HEK293 (cell line): ENCODE measurements around the gene ANKRD44.

Experiments
- CTCF ChIA-PET: fragments of 350-600 bp; formaldehyde crosslinking; extraction: SDS; loops from one replicate; lab custom pipeline; 2021; ENCODE audit warnings: antibody characterized with exemption; lab: Yijun Ruan, JAX
- POLR2A ChIA-PET: fragments of 300-600 bp; formaldehyde crosslinking; extraction: SDS; loops from one replicate; lab custom pipeline; 2020; ENCODE audit warnings: antibody characterized with exemption, inconsistent platforms; lab: Yijun Ruan, JAX
- H3K27ac ChIP-seq: fragments of 200-500 bp; sonication (Bioruptor generic); 2 replicates; pipeline ENCODE4 v1.5.1; 2014; ENCODE audit warnings: low read depth, low read length, control low read depth, inconsistent platforms; ENCODE audit errors: extremely low read depth
- H3K36me3 ChIP-seq, 2 experiments: fragments of 200-500 bp in 1 of 2; sonication (Bioruptor generic) in 1 of 2; 1 replicate in 1 of 2; 2 replicates in 1 of 2; pipeline ENCODE4 v1.5.1; 2014 to 2017; ENCODE audit warnings: inconsistent platforms in 2 of 2, low read length in 2 of 2; ENCODE audit not compliant: control insufficient read depth in 2 of 2, insufficient read depth in 1 of 2
- H3K4me1 ChIP-seq: fragments of 200-500 bp; sonication (Bioruptor generic); 2 replicates; pipeline ENCODE4 v1.5.1; 2014; ENCODE audit warnings: mild to moderate bottlenecking, low read length, inconsistent platforms; ENCODE audit not compliant: control insufficient read depth, insufficient read depth
- H3K4me3 ChIP-seq: 2 replicates; pipeline ENCODE4 v1.5.1; 2011; ENCODE audit warnings: low read depth, mild to moderate bottlenecking, control low read depth, low read length, moderate library complexity
- H3K9me3 ChIP-seq: fragments of 200-500 bp; sonication (Bioruptor generic); 2 replicates; pipeline ENCODE4 v1.5.1; 2014; ENCODE audit warnings: low read depth, low read length, inconsistent platforms; ENCODE audit not compliant: control insufficient read depth, insufficient read depth
- BCL11B ChIP-seq: fragments of 450-650 bp; formaldehyde crosslinking; IDR thresholded peaks from 2 replicates; pipeline ENCODE4 v1.5.1; 2016; ENCODE audit warnings: low read depth, missing biosample characterization, missing genetic modification characterization
- FEZF1 ChIP-seq: fragments of 450-650 bp; formaldehyde crosslinking; IDR thresholded peaks from 2 replicates; pipeline ENCODE4 v1.5.1; 2016; ENCODE audit warnings: missing biosample characterization, missing genetic modification characterization
- GLI2 ChIP-seq: fragments of 450-650 bp; formaldehyde crosslinking; IDR thresholded peaks from 2 replicates; pipeline ENCODE4; 2017; ENCODE audit warnings: missing biosample characterization, missing genetic modification characterization, low read depth, borderline replicate concordance
- GLIS1 ChIP-seq: fragments of 450-650 bp; formaldehyde crosslinking; IDR thresholded peaks from 2 replicates; pipeline ENCODE4 v1.5.1; 2016; ENCODE audit warnings: missing biosample characterization, missing genetic modification characterization
- KLF7 ChIP-seq: fragments of 450-650 bp; formaldehyde crosslinking; IDR thresholded peaks from 2 replicates; pipeline ENCODE4 v1.5.1; 2016; ENCODE audit warnings: missing biosample characterization, missing genetic modification characterization, borderline replicate concordance
- OSR2 ChIP-seq: fragments of 450-650 bp; formaldehyde crosslinking; IDR thresholded peaks from 2 replicates; pipeline ENCODE4 v1.5.1; 2016; ENCODE audit warnings: missing biosample characterization, missing genetic modification characterization
- REPIN1 ChIP-seq: fragments of 450-650 bp; formaldehyde crosslinking; IDR thresholded peaks from 2 replicates; pipeline ENCODE4 v1.5.1; 2017; ENCODE audit warnings: missing biosample characterization, missing genetic modification characterization, low read depth
- SP3 ChIP-seq: fragments of 450-650 bp; formaldehyde crosslinking; IDR thresholded peaks from 2 replicates; pipeline ENCODE4 v1.5.1; 2016; ENCODE audit warnings: missing biosample characterization, missing genetic modification characterization
- WT1 ChIP-seq: fragments of 450-650 bp; formaldehyde crosslinking; IDR thresholded peaks from 2 replicates; pipeline ENCODE4 v1.5.1; 2016; ENCODE audit warnings: missing biosample characterization, missing genetic modification characterization
- ZBTB8A ChIP-seq: fragments of 450-650 bp; formaldehyde crosslinking; IDR thresholded peaks from 2 replicates; pipeline ENCODE4 v1.5.1; 2016; ENCODE audit warnings: missing biosample characterization, missing genetic modification characterization
- ZFP69B ChIP-seq: fragments of 450-650 bp; formaldehyde crosslinking; IDR thresholded peaks from 2 replicates; pipeline ENCODE4 v1.5.1; 2016; ENCODE audit warnings: missing biosample characterization, missing genetic modification characterization
- ZNF112 ChIP-seq: fragments of 450-650 bp; formaldehyde crosslinking; IDR thresholded peaks from 2 replicates; pipeline ENCODE4 v1.5.0; 2017; ENCODE audit warnings: missing biosample characterization, missing genetic modification characterization
- ZNF114 ChIP-seq: fragments of 450-650 bp; formaldehyde crosslinking; IDR thresholded peaks from 2 replicates; pipeline ENCODE4 v1.5.0; 2017; ENCODE audit warnings: missing biosample characterization, missing genetic modification characterization
- ZNF132 ChIP-seq: fragments of 450-650 bp; formaldehyde crosslinking; IDR thresholded peaks from 2 replicates; pipeline ENCODE4 v1.5.1; 2017; ENCODE audit warnings: missing biosample characterization, missing genetic modification characterization, borderline replicate concordance
- ZNF157 ChIP-seq: fragments of 450-650 bp; formaldehyde crosslinking; IDR thresholded peaks from 2 replicates; pipeline ENCODE4 v1.5.1; 2016; ENCODE audit warnings: missing biosample characterization, missing genetic modification characterization
- ZNF184 ChIP-seq: fragments of 450-650 bp; IDR thresholded peaks from 2 replicates; pipeline ENCODE4 v1.5.1; 2018; ENCODE audit warnings: missing biosample characterization, mild to moderate bottlenecking, missing genetic modification characterization
- ZNF600 ChIP-seq: fragments of 450-650 bp; formaldehyde crosslinking; IDR thresholded peaks from 2 replicates; pipeline ENCODE4 v1.5.1; 2016; ENCODE audit warnings: missing biosample characterization, missing genetic modification characterization
- ZNF701 ChIP-seq: fragments of 450-650 bp; formaldehyde crosslinking; IDR thresholded peaks from 2 replicates; pipeline ENCODE4 v1.5.1; 2016; ENCODE audit warnings: missing biosample characterization, missing genetic modification characterization
- ZNF785 ChIP-seq: fragments of 450-650 bp; formaldehyde crosslinking; IDR thresholded peaks from 2 replicates; pipeline ENCODE4 v1.5.1; 2016; ENCODE audit warnings: missing biosample characterization, missing genetic modification characterization
- ZNF837 ChIP-seq: fragments of 450-650 bp; formaldehyde crosslinking; IDR thresholded peaks from 2 replicates; pipeline ENCODE4 v1.5.1; 2016; ENCODE audit warnings: missing biosample characterization, missing genetic modification characterization
- ZXDB ChIP-seq: fragments of 450-650 bp; formaldehyde crosslinking; IDR thresholded peaks from 2 replicates; pipeline ENCODE4 v1.5.1; 2016; ENCODE audit warnings: missing biosample characterization, missing genetic modification characterization
- TF ChIP-seq, protein P1 (sequence below): fragments of 450-650 bp; formaldehyde crosslinking; IDR thresholded peaks from 2 replicates; pipeline ENCODE4 v1.5.1; 2016; ENCODE audit warnings: missing biosample characterization, missing genetic modification characterization
- TF ChIP-seq, protein P2 (sequence below): fragments of 450-650 bp; formaldehyde crosslinking; IDR thresholded peaks from 2 replicates; pipeline ENCODE4 v1.5.1; 2016; ENCODE audit warnings: missing biosample characterization, missing genetic modification characterization
- TF ChIP-seq, protein P3 (sequence below): fragments of 450-650 bp; formaldehyde crosslinking; IDR thresholded peaks from 2 replicates; pipeline ENCODE4 v1.5.1; 2016; ENCODE audit warnings: missing biosample characterization, missing genetic modification characterization
- TF ChIP-seq, protein P4 (sequence below): fragments of 450-650 bp; formaldehyde crosslinking; IDR thresholded peaks from 2 replicates; pipeline ENCODE4 v1.5.1; 2016; ENCODE audit warnings: missing biosample characterization, missing genetic modification characterization, borderline replicate concordance

ANKRD44 gene

DNA sequence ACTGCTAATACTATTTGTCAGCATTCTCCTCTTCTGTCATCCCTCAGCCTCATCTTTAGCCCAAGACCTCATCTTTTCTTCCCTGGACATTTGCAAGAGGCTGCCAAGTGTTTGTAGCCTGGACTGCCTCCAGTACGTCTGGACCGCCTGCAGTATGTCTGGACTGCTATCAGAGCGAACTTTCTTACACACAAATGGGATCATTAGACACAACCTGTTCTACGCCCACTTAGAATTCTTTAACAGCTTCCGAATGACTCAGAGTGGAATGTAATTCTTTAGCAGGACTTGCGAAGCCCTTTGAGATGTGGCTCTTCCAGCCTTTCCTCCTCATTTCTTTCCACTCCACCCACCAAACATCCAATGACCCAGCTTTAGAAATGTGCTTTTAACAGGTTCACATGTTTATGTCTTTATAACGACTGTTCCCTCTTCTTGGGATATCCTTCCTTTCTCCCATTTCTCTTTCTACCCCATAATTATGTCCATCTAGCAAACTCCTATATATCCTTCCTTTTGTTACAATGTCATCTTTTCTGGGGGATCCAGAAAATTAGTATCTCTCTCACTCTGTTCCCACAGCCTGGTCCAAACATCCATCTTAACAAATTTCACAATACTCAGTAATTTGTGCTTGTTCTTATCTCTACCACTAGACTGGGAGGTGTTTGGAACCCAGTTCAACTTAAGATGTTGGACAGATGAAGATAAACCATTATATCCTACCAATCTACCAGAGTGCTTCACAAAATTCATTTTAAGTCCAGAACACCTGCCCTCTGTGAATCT is 212.8 kb downstream of the ANKRD44 start:
- POLR2A ChIA-PET, result no interaction called here
- no peak overlapping the region for H3K27ac ChIP-seq
- CTCF ChIA-PET, result interaction anchor here (0.5 to 2.0 kb wide), 3 partner anchors 16 to 310 kb away, joined by 5 to 8 read pairs (median 6); no protein-coding TSS in a partner anchor

DNA sequence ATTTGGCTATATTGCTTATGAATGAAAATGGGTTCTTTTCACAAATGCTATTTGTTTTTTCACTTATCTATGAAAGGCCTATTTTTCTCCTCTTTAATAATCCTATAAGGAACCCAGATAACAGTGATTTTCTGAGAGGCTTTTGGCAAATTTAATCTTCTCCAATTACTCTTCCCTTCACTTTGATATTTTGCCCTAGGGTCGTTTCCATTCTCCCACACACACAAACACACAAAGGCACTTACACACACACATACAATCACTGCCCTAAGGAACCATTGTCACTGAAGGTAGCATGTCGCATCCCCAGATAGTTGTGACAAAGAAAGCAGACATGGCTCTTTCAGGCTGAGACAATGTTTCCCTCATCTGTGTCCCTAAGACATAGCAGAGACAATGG is 213.9 kb downstream of the ANKRD44 start:
- CTCF ChIA-PET, result interaction anchor here (1.3 kb wide), 1 partner anchor 17 kb away, joined by 5 read pairs; no protein-coding TSS in a partner anchor

More for the DNA sequence above, 212.8 kb downstream of the ANKRD44 start:
- H3K36me3 ChIP-seq, result no peaks in the 10 kb centered on the region
- TF ChIP-seq GLI2 (no peak), ZNF701 (tag by site-specific recombination) (no peak), ZNF157 (tag by site-specific recombination) (no peak), WT1 (tag by site-specific recombination) (no peak), SP3 (tag by site-specific recombination) (no peak), ZNF600 (no peak), BCL11B (tag by site-specific recombination) (no peak), ZNF132 (no peak), GLIS1 (tag by site-specific recombination) (no peak), ZBTB8A (tag by site-specific recombination) (no peak), OSR2 (tag by site-specific recombination) (no peak), FEZF1 (tag by site-specific recombination) (no peak)
- TF ChIP-seq, protein P1, sequence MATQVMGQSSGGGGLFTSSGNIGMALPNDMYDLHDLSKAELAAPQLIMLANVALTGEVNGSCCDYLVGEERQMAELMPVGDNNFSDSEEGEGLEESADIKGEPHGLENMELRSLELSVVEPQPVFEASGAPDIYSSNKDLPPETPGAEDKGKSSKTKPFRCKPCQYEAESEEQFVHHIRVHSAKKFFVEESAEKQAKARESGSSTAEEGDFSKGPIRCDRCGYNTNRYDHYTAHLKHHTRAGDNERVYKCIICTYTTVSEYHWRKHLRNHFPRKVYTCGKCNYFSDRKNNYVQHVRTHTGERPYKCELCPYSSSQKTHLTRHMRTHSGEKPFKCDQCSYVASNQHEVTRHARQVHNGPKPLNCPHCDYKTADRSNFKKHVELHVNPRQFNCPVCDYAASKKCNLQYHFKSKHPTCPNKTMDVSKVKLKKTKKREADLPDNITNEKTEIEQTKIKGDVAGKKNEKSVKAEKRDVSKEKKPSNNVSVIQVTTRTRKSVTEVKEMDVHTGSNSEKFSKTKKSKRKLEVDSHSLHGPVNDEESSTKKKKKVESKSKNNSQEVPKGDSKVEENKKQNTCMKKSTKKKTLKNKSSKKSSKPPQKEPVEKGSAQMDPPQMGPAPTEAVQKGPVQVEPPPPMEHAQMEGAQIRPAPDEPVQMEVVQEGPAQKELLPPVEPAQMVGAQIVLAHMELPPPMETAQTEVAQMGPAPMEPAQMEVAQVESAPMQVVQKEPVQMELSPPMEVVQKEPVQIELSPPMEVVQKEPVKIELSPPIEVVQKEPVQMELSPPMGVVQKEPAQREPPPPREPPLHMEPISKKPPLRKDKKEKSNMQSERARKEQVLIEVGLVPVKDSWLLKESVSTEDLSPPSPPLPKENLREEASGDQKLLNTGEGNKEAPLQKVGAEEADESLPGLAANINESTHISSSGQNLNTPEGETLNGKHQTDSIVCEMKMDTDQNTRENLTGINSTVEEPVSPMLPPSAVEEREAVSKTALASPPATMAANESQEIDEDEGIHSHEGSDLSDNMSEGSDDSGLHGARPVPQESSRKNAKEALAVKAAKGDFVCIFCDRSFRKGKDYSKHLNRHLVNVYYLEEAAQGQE, result no peak
- TF ChIP-seq, protein P2, sequence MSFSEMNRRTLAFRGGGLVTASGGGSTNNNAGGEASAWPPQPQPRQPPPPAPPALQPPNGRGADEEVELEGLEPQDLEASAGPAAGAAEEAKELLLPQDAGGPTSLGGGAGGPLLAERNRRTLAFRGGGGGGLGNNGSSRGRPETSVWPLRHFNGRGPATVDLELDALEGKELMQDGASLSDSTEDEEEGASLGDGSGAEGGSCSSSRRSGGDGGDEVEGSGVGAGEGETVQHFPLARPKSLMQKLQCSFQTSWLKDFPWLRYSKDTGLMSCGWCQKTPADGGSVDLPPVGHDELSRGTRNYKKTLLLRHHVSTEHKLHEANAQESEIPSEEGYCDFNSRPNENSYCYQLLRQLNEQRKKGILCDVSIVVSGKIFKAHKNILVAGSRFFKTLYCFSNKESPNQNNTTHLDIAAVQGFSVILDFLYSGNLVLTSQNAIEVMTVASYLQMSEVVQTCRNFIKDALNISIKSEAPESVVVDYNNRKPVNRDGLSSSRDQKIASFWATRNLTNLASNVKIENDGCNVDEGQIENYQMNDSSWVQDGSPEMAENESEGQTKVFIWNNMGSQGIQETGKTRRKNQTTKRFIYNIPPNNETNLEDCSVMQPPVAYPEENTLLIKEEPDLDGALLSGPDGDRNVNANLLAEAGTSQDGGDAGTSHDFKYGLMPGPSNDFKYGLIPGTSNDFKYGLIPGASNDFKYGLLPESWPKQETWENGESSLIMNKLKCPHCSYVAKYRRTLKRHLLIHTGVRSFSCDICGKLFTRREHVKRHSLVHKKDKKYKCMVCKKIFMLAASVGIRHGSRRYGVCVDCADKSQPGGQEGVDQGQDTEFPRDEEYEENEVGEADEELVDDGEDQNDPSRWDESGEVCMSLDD (tag by site-specific recombination), result no peak
- no peaks in the 10 kb centered on the region for H3K4me1 ChIP-seq
- H3K9me3 ChIP-seq, result no peaks in the 10 kb centered on the region
- no peak overlapping the region for H3K4me3 ChIP-seq

More for the DNA sequence above, 213.9 kb downstream of the ANKRD44 start:
- no peak overlapping the region for H3K4me3 ChIP-seq
- POLR2A ChIA-PET, result no interaction called here
- no peaks in the 10 kb centered on the region for H3K36me3 ChIP-seq
- 0 out of 2 replicates have a peak, but pooled peaks cover 3% of the 10 kb centered on the region for H3K4me1 ChIP-seq
- no peak for TF ChIP-seq ZNF114
- no peak for TF ChIP-seq ZNF184
- no peak for TF ChIP-seq ZNF837 (tag by site-specific recombination)
- no peak for TF ChIP-seq ZNF600
- no peak for TF ChIP-seq KLF7 (tag by site-specific recombination)
- TF ChIP-seq ZNF112 (tag by site-specific recombination), result no peak
- no peak for TF ChIP-seq ZXDB
- TF ChIP-seq ZNF785, result no peak
- TF ChIP-seq, protein P3, sequence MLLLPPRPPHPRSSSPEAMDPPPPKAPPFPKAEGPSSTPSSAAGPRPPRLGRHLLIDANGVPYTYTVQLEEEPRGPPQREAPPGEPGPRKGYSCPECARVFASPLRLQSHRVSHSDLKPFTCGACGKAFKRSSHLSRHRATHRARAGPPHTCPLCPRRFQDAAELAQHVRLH (tag by site-specific recombination), result no peak
- no peak for TF ChIP-seq REPIN1 (tag by site-specific recombination)
- TF ChIP-seq, protein P4, sequence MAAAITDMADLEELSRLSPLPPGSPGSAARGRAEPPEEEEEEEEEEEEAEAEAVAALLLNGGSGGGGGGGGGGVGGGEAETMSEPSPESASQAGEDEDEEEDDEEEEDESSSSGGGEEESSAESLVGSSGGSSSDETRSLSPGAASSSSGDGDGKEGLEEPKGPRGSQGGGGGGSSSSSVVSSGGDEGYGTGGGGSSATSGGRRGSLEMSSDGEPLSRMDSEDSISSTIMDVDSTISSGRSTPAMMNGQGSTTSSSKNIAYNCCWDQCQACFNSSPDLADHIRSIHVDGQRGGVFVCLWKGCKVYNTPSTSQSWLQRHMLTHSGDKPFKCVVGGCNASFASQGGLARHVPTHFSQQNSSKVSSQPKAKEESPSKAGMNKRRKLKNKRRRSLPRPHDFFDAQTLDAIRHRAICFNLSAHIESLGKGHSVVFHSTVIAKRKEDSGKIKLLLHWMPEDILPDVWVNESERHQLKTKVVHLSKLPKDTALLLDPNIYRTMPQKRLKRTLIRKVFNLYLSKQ (tag by site-specific recombination), result no peak
- no peak for TF ChIP-seq ZFP69B (tag by site-specific recombination)
- H3K9me3 ChIP-seq, result no peaks in the 10 kb centered on the region
- H3K27ac ChIP-seq, result no peak overlapping the region
